Measurements from ENCODE around the gene PPIG. TPM values are rescaled to one million over a fixed set of nuclear protein-coding genes. Genes with fewer than 3 reads are reported as not detected.
"Not testable (repeated sequence)": the region's sequence is repeated elsewhere in the genome, so short reads cannot be mapped to it uniquely, and the experiment has no call there.

Gene PPIG
- total and polyA plus RNA-seq, 2 of the 4 experiments (the other 2 are of a cell fraction): 10.4 to 16.7 TPM

- peak; percentile 66 for TF ChIP-seq MXI1 (IDR thresholded peaks at IDR 0.05; ENCODE audit: borderline replicate concordance, low read depth, low read length)
- no peak for TF ChIP-seq CEBPB (IDR thresholded peaks at IDR 0.05; ENCODE audit: low read depth, low read length)
Measured at GRCh38 chr2:169573160-169573973, 10.8 kb upstream of the PPIG start, which contains the start of gene FASTKD1 (continued).

- Histone ChIP-seq H3K4me3 (ENCODE audit: insufficient read depth, low read depth, low read length) (peak overlapping the region; percentile 62; the same call in 1 of the 2 replicates), H3K18ac (ENCODE audit: low read depth, low read length) (no peak overlapping the region), H2BK120ac (ENCODE audit: low read depth, low read length) (no peak overlapping the region), H3K27ac (ENCODE audit: insufficient read depth, low read length) (no peak overlapping the region), H3K27me3 (ENCODE audit: control insufficient read depth, insufficient read depth, low read length) (no peaks in the 10 kb centered on the region), H2BK5ac (ENCODE audit: low read depth, low read length, poor library complexity, severe bottlenecking) (no peak overlapping the region), H2AK9ac (replicated peaks; ENCODE audit: low read depth, low read length, poor library complexity) (no peak overlapping the region), H3K36me3 (ENCODE audit: control insufficient read depth, insufficient read depth, low read length) (no peaks in the 10 kb centered on the region), H2AFZ (replicated peaks; ENCODE audit: low read length, poor library complexity) (peak overlapping the region; percentile 94), H3K23ac (ENCODE audit: low read depth, low read length) (no peak overlapping the region), H3K79me1 (ENCODE audit: low read depth in 1 of 2, low read length in 2 of 2) (peaks cover 0 to 19% of the 10 kb centered on the region in 2 experiments; a peak in 3 of 4 replicates), H3K14ac (replicated peaks; ENCODE audit: low read depth, low read length) (no peak overlapping the region), H2AK5ac (ENCODE audit: low read depth, low read length) (no peak overlapping the region), H3K9me1 (ENCODE audit: insufficient read depth, low read length) (no peaks in the 10 kb centered on the region), H3K56ac (ENCODE audit: extremely low read depth, insufficient read depth, low read length) (no peak overlapping the region), H3K4ac (ENCODE audit: low read depth, low read length) (no peak overlapping the region), H3K9ac (ENCODE audit: low read depth, low read length) (no peak overlapping the region), H4K8ac (ENCODE audit: low read depth in 2 of 2, low read length in 2 of 2) (no peak overlapping the region), H2BK15ac (ENCODE audit: low read depth, low read length) (no peak overlapping the region), H4K20me1 (ENCODE audit: insufficient read depth, low read length) (no peaks in the 10 kb centered on the region), H3K9me3 (ENCODE audit: control insufficient read depth, insufficient read depth, low read length) (no peaks in the 10 kb centered on the region), H2BK20ac (ENCODE audit: low read depth, low read length) (no peak overlapping the region), H4K91ac (ENCODE audit: insufficient read depth, low read depth, low read length) (no peak overlapping the region), H3K4me2 (ENCODE audit: low read depth, low read length) (no peak overlapping the region), H3K4me1 (ENCODE audit: control insufficient read depth, insufficient read depth, low read length) (no peaks in the 10 kb centered on the region), H4K5ac (ENCODE audit: low read depth, low read length) (no peak overlapping the region)
- intact Hi-C loops (cut with micrococcal nuclease): loop anchor here (10.0 kb wide), 1 partner anchor 221 kb away; the partner anchor contains the start of gene SSB
- no TSS peak for BruUV-seq (replicated peaks)
- in situ Hi-C loops (cut with MboI; ENCODE audit: low sequenced_read_pairs): no loop called here
- ChIA-PET POLR2A (ENCODE audit: unreplicated experiment) (no interaction called here), CTCF (no interaction called here)
- WGBS, 2 experiments (ENCODE audit: extremely low coverage in 2 of 2, insufficient read length in 1 of 2): no CpG with 5 or more reads among the region's 6 CpGs
- dilution Hi-C loops (cut with HindIII; ENCODE audit: low sequenced_read_pairs, unreplicated experiment): no loop called here
- ATAC-seq (ENCODE audit: low read depth) (no peak), DNase-seq (no peak)
- no peak for TF ChIP-seq BHLHE40 (IDR thresholded peaks at IDR 0.05; ENCODE audit: low read depth, low read length)
- no peak for TF ChIP-seq NFE2L2 (IDR thresholded peaks at IDR 0.05; ENCODE audit: low read depth, low read length)
- no peak for TF ChIP-seq USF2 (IDR thresholded peaks at IDR 0.05; ENCODE audit: low read depth, low read length)
Measured at GRCh38 chr2:169573974-169574299, 10.2 kb upstream of the PPIG start.

GRCh38 chr2:169574539-169574938 lies 9.6 kb upstream of the PPIG start:
- H4K91ac ChIP-seq (ENCODE audit: insufficient read depth, low read depth, low read length); H3K9me1 ChIP-seq (ENCODE audit: insufficient read depth, low read length); H2AK5ac ChIP-seq (ENCODE audit: low read depth, low read length); H3K4me2 ChIP-seq (ENCODE audit: low read depth, low read length); H3K9ac ChIP-seq (ENCODE audit: low read depth, low read length); H3K27me3 ChIP-seq (ENCODE audit: control insufficient read depth, insufficient read depth, low read length); H3K18ac ChIP-seq (ENCODE audit: low read depth, low read length); H4K20me1 ChIP-seq (ENCODE audit: insufficient read depth, low read length); H3K4me1 ChIP-seq (ENCODE audit: control insufficient read depth, insufficient read depth, low read length); POLR2A ChIA-PET (ENCODE audit: unreplicated experiment); H3K4me3 ChIP-seq (ENCODE audit: insufficient read depth, low read depth, low read length); H3K27ac ChIP-seq (ENCODE audit: insufficient read depth, low read length); DNase-seq; H2AK9ac ChIP-seq (replicated peaks; ENCODE audit: low read depth, low read length, poor library complexity); dilution Hi-C loops (cut with HindIII; ENCODE audit: low sequenced_read_pairs, unreplicated experiment); H2BK5ac ChIP-seq (ENCODE audit: low read depth, low read length, poor library complexity, severe bottlenecking); H2AFZ ChIP-seq (replicated peaks; ENCODE audit: low read length, poor library complexity); H2BK20ac ChIP-seq (ENCODE audit: low read depth, low read length); BruUV-seq (replicated peaks); H2BK15ac ChIP-seq (ENCODE audit: low read depth, low read length); ATAC-seq (ENCODE audit: low read depth); H3K36me3 ChIP-seq (ENCODE audit: control insufficient read depth, insufficient read depth, low read length); H2BK120ac ChIP-seq (ENCODE audit: low read depth, low read length); H3K23ac ChIP-seq (ENCODE audit: low read depth, low read length); in situ Hi-C loops (cut with MboI; ENCODE audit: low sequenced_read_pairs); H3K9me3 ChIP-seq (ENCODE audit: control insufficient read depth, insufficient read depth, low read length); H3K4ac ChIP-seq (ENCODE audit: low read depth, low read length); H4K5ac ChIP-seq (ENCODE audit: low read depth, low read length); H3K14ac ChIP-seq (replicated peaks; ENCODE audit: low read depth, low read length); CTCF ChIA-PET; H3K56ac ChIP-seq (ENCODE audit: extremely low read depth, insufficient read depth, low read length); H4K8ac ChIP-seq (ENCODE audit: low read depth in 2 of 2, low read length in 2 of 2): not testable (repeated sequence)
- no CpG with 5 or more reads among the region's 5 CpGs for WGBS, 2 experiments (ENCODE audit: extremely low coverage in 2 of 2, insufficient read length in 1 of 2)
- intact Hi-C loops (cut with micrococcal nuclease): loop anchor here (10.0 kb wide), 1 partner anchor 220 kb away; the partner anchor contains the start of gene SSB
- peaks cover 0 to 17% of the 10 kb centered on the region in 2 experiments; a peak in 3 of 4 replicates for H3K79me1 ChIP-seq (ENCODE audit: low read depth in 1 of 2, low read length in 2 of 2)
